SJCRH30 (cell line): ENCODE measurements around the gene CEACAM3. TPM values are rescaled to one million over a fixed set of nuclear protein-coding genes. Genes with fewer than 3 reads are reported as not detected.
A peak's percentile ranks its signal among the peaks of the same experiment; 100 is the strongest.

Experiments used
- DNase-seq, 2 experiments: peaks; one replicate each; pipeline ENCODE4 v3.0.0-alpha.2; 2015 to 2020
- H3K27ac ChIP-seq: fragments of 250-450 bp; sonication (Bioruptor Pico); 2 replicates; pipeline ENCODE4 v1.5.1; 2020; ENCODE audit warnings: mild to moderate bottlenecking, moderate library complexity
- H3K27me3 ChIP-seq: fragments of 250-450 bp; sonication (Bioruptor Pico); 2 replicates; pipeline ENCODE4 v1.5.1; 2020; ENCODE audit warnings: mild to moderate bottlenecking, moderate library complexity
- H3K36me3 ChIP-seq: fragments of 250-450 bp; sonication (Bioruptor Pico); 2 replicates; pipeline ENCODE4 v1.5.1; 2020; ENCODE audit warnings: mild to moderate bottlenecking, moderate library complexity
- H3K4me1 ChIP-seq: fragments of 250-450 bp; sonication (Bioruptor Pico); 2 replicates; pipeline ENCODE4 v1.5.1; 2020; ENCODE audit warnings: mild to moderate bottlenecking, moderate library complexity
- H3K4me3 ChIP-seq: fragments of 250-450 bp; sonication (Bioruptor Pico); 2 replicates; pipeline ENCODE4 v1.5.1; 2020; ENCODE audit warnings: mild to moderate bottlenecking, moderate library complexity
- H3K9me3 ChIP-seq: fragments of 250-450 bp; sonication (Bioruptor Pico); replicated peaks from 2 replicates; pipeline ENCODE4 v1.5.1; 2020; ENCODE audit warnings: mild to moderate bottlenecking, moderate library complexity
- total RNA-seq: library from RNA; depleted of rRNA; stranded (reverse); fragments of >200 nt; shearing (Covaris generic); gene quantifications from 2 replicates; pipeline ENCODE4 v1.2.3, GENCODE V29; 2014

CEACAM3 gene
- total RNA-seq, 1 experiment from 2014 or later: not detected

- DNase-seq: no peak
- H3K27me3 ChIP-seq: peaks cover 12% of the 10 kb centered on the region; the same call in 1 of the 2 replicates
- H3K27ac ChIP-seq: no peak overlapping the region
- H3K9me3 ChIP-seq: no peaks in the 10 kb centered on the region
- H3K4me3 ChIP-seq: no peak overlapping the region
- H3K36me3 ChIP-seq: no peaks in the 10 kb centered on the region
- H3K4me1 ChIP-seq: peaks cover 7% of the 10 kb centered on the region
Measured at GRCh38 chr19:41845051-41845590, 48.7 kb downstream of the CEACAM3 start.

- no peak for DNase-seq
- no peak overlapping the region for H3K27ac ChIP-seq
Measured at GRCh38 chr19:41847351-41848105, 51.1 kb downstream of the CEACAM3 start.

GRCh38 chr19:41848666-41849065, 52.3 kb downstream of the CEACAM3 start:
- H3K9me3 ChIP-seq: no peaks in the 10 kb centered on the region
- no peak overlapping the region for H3K27ac ChIP-seq
- H3K4me3 ChIP-seq: no peak overlapping the region
- H3K4me1 ChIP-seq: peaks cover 7% of the 10 kb centered on the region
- H3K27me3 ChIP-seq: peaks cover 41% of the 10 kb centered on the region
- no peaks in the 10 kb centered on the region for H3K36me3 ChIP-seq
- DNase-seq: no peak

More at GRCh38 chr19:41847351-41848105, 51.1 kb downstream of the CEACAM3 start:
- Histone ChIP-seq H3K27me3 (peaks cover 31% of the 10 kb centered on the region), H3K4me3 (no peak overlapping the region), H3K9me3 (no peaks in the 10 kb centered on the region), H3K4me1 (peaks cover 7% of the 10 kb centered on the region), H3K36me3 (no peaks in the 10 kb centered on the region)

GRCh38 chr19:41849067-41849466, 52.7 kb downstream of the CEACAM3 start:
- H3K36me3 ChIP-seq: no peaks in the 10 kb centered on the region
- H3K4me3 ChIP-seq: no peak overlapping the region
- H3K9me3 ChIP-seq: no peaks in the 10 kb centered on the region
- H3K27me3 ChIP-seq: peaks cover 45% of the 10 kb centered on the region
- H3K4me1 ChIP-seq: peaks cover 7% of the 10 kb centered on the region
- no peak overlapping the region for H3K27ac ChIP-seq
- DNase-seq: peak; percentile 49 to 51

- Histone ChIP-seq H3K9me3 (no peaks in the 10 kb centered on the region), H3K27ac (no peak overlapping the region), H3K4me1 (peaks cover 7% of the 10 kb centered on the region), H3K4me3 (no peak overlapping the region), H3K36me3 (no peaks in the 10 kb centered on the region), H3K27me3 (peaks cover 56% of the 10 kb centered on the region)
- no peak for DNase-seq
Measured at GRCh38 chr19:41850381-41850780, 54.0 kb downstream of the CEACAM3 start.

- no peak overlapping the region for H3K27ac ChIP-seq
- DNase-seq: no peak
- no peaks in the 10 kb centered on the region for H3K9me3 ChIP-seq
- H3K4me1 ChIP-seq: peaks cover 7% of the 10 kb centered on the region
- H3K4me3 ChIP-seq: no peak overlapping the region
- H3K27me3 ChIP-seq: peaks cover 56% of the 10 kb centered on the region
- H3K36me3 ChIP-seq: no peaks in the 10 kb centered on the region
Measured at GRCh38 chr19:41851456-41851855, 55.1 kb downstream of the CEACAM3 start.

GRCh38 chr19:41853344-41853743, 57.0 kb downstream of the CEACAM3 start:
- H3K4me3 ChIP-seq: no peak overlapping the region
- no peak overlapping the region for H3K27ac ChIP-seq
- H3K27me3 ChIP-seq: peaks cover 51% of the 10 kb centered on the region
- H3K9me3 ChIP-seq: no peaks in the 10 kb centered on the region
- DNase-seq: no peak
- peaks cover 7% of the 10 kb centered on the region for H3K4me1 ChIP-seq
- no peaks in the 10 kb centered on the region for H3K36me3 ChIP-seq

GRCh38 chr19:41853768-41854167, 57.4 kb downstream of the CEACAM3 start:
- Histone ChIP-seq H3K27ac (no peak overlapping the region), H3K36me3 (no peaks in the 10 kb centered on the region)

GRCh38 chr19:41859213-41859617, 62.8 kb downstream of the CEACAM3 start:
- no peak for DNase-seq
- peak overlapping the region; percentile 70 for H3K4me3 ChIP-seq
- peaks cover 37% of the 10 kb centered on the region for H3K36me3 ChIP-seq
- peaks cover 16% of the 10 kb centered on the region for H3K4me1 ChIP-seq
- H3K9me3 ChIP-seq: no peaks in the 10 kb centered on the region
- no peak overlapping the region for H3K27ac ChIP-seq
- peaks cover 11% of the 10 kb centered on the region; the same call in 1 of the 2 replicates for H3K27me3 ChIP-seq

More at GRCh38 chr19:41853768-41854167, 57.4 kb downstream of the CEACAM3 start:
- Histone ChIP-seq H3K4me1 (peaks cover 6% of the 10 kb centered on the region), H3K27me3 (peaks cover 47% of the 10 kb centered on the region), H3K4me3 (no peak overlapping the region), H3K9me3 (no peaks in the 10 kb centered on the region)
- no peak for DNase-seq

- peak; percentile 99 to 100 for DNase-seq
- Histone ChIP-seq H3K27me3 (peaks cover 5% of the 10 kb centered on the region; the same call in 1 of the 2 replicates), H3K9me3 (no peaks in the 10 kb centered on the region)
Measured at GRCh38 chr19:41859618-41860418, 63.4 kb downstream of the CEACAM3 start, which contains the start of gene RPS19. RPS19 (plus strand) TSS chr19:41860255; CDS start chr19:41860775, 520 bp downstream.

GRCh38 chr19:41860419-41861115, 64.2 kb downstream of the CEACAM3 start:
- Histone ChIP-seq H3K4me1 (peaks cover 18% of the 10 kb centered on the region), H3K36me3 (peaks cover 51% of the 10 kb centered on the region), H3K27ac (peak overlapping the region; percentile 92), H3K27me3 (no peaks in the 10 kb centered on the region), H3K9me3 (no peaks in the 10 kb centered on the region), H3K4me3 (peak overlapping the region; percentile 70)
- DNase-seq: no peak

More at GRCh38 chr19:41859618-41860418, 63.4 kb downstream of the CEACAM3 start, which contains the start of gene RPS19:
- Histone ChIP-seq H3K4me1 (peaks cover 16% of the 10 kb centered on the region), H3K4me3 (peak within 1 kb of the TSS; percentile 70), H3K36me3 (peaks cover 43% of the 10 kb centered on the region), H3K27ac (peak within 1 kb of the TSS; percentile 92)
